ENCODE results near the gene AJAP1. TPM values are rescaled to one million over a fixed set of nuclear protein-coding genes. Genes with fewer than 3 reads are reported as not detected.

AJAP1 gene
- total and polyA plus RNA-seq, 2 of the 8 experiments (the other 6 are each of a cell fraction or from before 2014, with no cell fraction given), result 1.9 to 6.2 TPM

GRCh38 chr1:4771267-4771666 is 116.9 kb downstream of the AJAP1 start:
- Histone ChIP-seq H3K79me2 (ENCODE audit: control insufficient read depth in 1 of 2, insufficient read depth in 2 of 2, low read length in 2 of 2) (no peaks in the 10 kb centered on the region), H3K36me3 (ENCODE audit: control insufficient read depth in 2 of 4, insufficient read depth in 4 of 4, low read length in 3 of 4) (no peaks in the 10 kb centered on the region), H3K23ac (ENCODE audit: insufficient read length) (no peak overlapping the region), H4K5ac (ENCODE audit: insufficient read length, low read depth, low read length) (no peak overlapping the region), H2BK20ac (ENCODE audit: low read length) (no peak overlapping the region), H2AFZ (ENCODE audit: low read length) (no peak overlapping the region), H3K79me1 (ENCODE audit: low read depth, low read length) (no peaks in the 10 kb centered on the region), H3K27me3 (replicated peaks in 1 of 4; ENCODE audit: control insufficient read depth in 3 of 4, extremely low read depth in 1 of 4, insufficient read depth in 3 of 4, low read length in 3 of 4) (no peaks in the 10 kb centered on the region; a peak in 1 of 7 replicates), H4K91ac (replicated peaks; ENCODE audit: insufficient read length, low read length) (no peak overlapping the region), H3K27ac (ENCODE audit: low read depth, low read length) (no peak overlapping the region), H3K56ac (replicated peaks; ENCODE audit: insufficient read length, low read depth, low read length) (no peak overlapping the region), H2AK5ac (ENCODE audit: low read depth, low read length) (0 out of 2 replicates have a peak overlapping the region, but pooled peaks have one; percentile 72), H4K8ac (ENCODE audit: extremely low read depth, insufficient read depth, low read length) (no peak overlapping the region), H3K18ac (ENCODE audit: extremely low read depth, low read length) (no peak overlapping the region), H2BK5ac (ENCODE audit: low read depth, low read length) (no peak overlapping the region), H3K9me3 (ENCODE audit: insufficient read depth in 2 of 2, low read depth in 1 of 2, low read length in 1 of 2) (no peaks in the 10 kb centered on the region), H2BK15ac (ENCODE audit: low read length) (no peak overlapping the region), H3K9ac (replicated peaks in 1 of 4; ENCODE audit: extremely low read depth in 1 of 4, low read depth in 3 of 4, low read length in 3 of 4) (no peak overlapping the region), H2BK12ac (ENCODE audit: low read depth, low read length) (no peak overlapping the region), H3K4me1 (replicated peaks in 1 of 4; ENCODE audit: control insufficient read depth in 3 of 4, insufficient read depth in 4 of 4, low read length in 3 of 4) (no peaks in the 10 kb centered on the region; a peak in 1 of 7 replicates), H3K4me2 (ENCODE audit: insufficient read depth in 1 of 2, low read depth in 2 of 2, low read length in 2 of 2) (no peak overlapping the region), H4K20me1 (replicated peaks in 1 of 2; ENCODE audit: control insufficient read depth in 1 of 2, insufficient read depth in 2 of 2, low read length in 2 of 2) (peaks cover 0 to 5% of the 10 kb centered on the region in 2 experiments), H3K14ac (ENCODE audit: insufficient read length) (no peak overlapping the region), H2BK120ac (replicated peaks; ENCODE audit: low read depth, low read length) (no peak overlapping the region), H3K23me2 (ENCODE audit: low read depth, low read length) (peaks cover 7% of the 10 kb centered on the region; the same call in 1 of the 2 replicates), H3K4ac (replicated peaks; ENCODE audit: insufficient read length, low read depth, low read length) (no peak overlapping the region), H3K4me3 (ENCODE audit: extremely low read depth in 1 of 4, insufficient read depth in 2 of 4, low read depth in 3 of 4, low read length in 4 of 4) (no peak overlapping the region)
- CTCF ChIA-PET (ENCODE audit: partially characterized antibody), result interaction anchor here (0.7 to 4.6 kb wide), 4 partner anchors 11 to 115 kb away, joined by 3 to 18 read pairs (median 4); no protein-coding TSS in a partner anchor
- 78% methylated on average over 9 of the region's 13 CpGs; no CpG with 5 or more reads in 1 of the 2 experiments for WGBS, 2 experiments (ENCODE audit: extremely low coverage in 1 of 2, insufficient coverage in 1 of 2, insufficient read length in 1 of 2, insufficient replicate concordance in 2 of 2, low coverage in 1 of 2, low lambda C conversion rate in 2 of 2, missing lambda C conversion rate in 1 of 2)
- POLR2A ChIA-PET (ENCODE audit: partially characterized antibody), result no interaction called here
- no peak for DNase-seq (ENCODE audit: low read depth in 1 of 2, low spot score in 2 of 2)
- TF ChIP-seq POLR2A (IDR thresholded peaks at IDR 0.05; ENCODE audit: control extremely low read depth in 1 of 2, low read depth in 2 of 2, low read length in 2 of 2), result no peak
- TF ChIP-seq TAF1 (IDR thresholded peaks at IDR 0.05; ENCODE audit: low read depth, low read length), result no peak
- TF ChIP-seq GTF2F1 (IDR thresholded peaks at IDR 0.05; ENCODE audit: borderline replicate concordance, low read depth, low read length), result no peak
- TF ChIP-seq EGR1 (IDR thresholded peaks at IDR 0.05; ENCODE audit: borderline replicate concordance, low read depth, low read length), result no peak
- TF ChIP-seq TEAD4 (IDR thresholded peaks at IDR 0.05; ENCODE audit: low read depth, low read length), result no peak
- FAIRE-seq, result no peak

Measured in H1 (cell line).